ENCODE data around the gene RGL2.
"Not testable (repeated sequence)": the region's sequence is repeated elsewhere in the genome, so short reads cannot be mapped to it uniquely, and the experiment has no call there.

The RGL2 gene

GRCh38 chr6:33286946-33287914, 11.5 kb downstream of the RGL2 start:
- H3K36me3 ChIP-seq (ENCODE audit: insufficient read depth, low read length), result peaks cover 63% of the 10 kb centered on the region
- no peak overlapping the region for H3K27ac ChIP-seq (ENCODE audit: low read depth, low read length, poor library complexity, severe bottlenecking)
- no peak overlapping the region for H2AFZ ChIP-seq (ENCODE audit: low read length)
- no peaks in the 10 kb centered on the region for H3K9me2 ChIP-seq (ENCODE audit: low read depth, low read length)
- H3K4me2 ChIP-seq (ENCODE audit: low read length), result no peak overlapping the region
- H3K27me3 ChIP-seq (ENCODE audit: insufficient read depth, low read length), result no peaks in the 10 kb centered on the region
- no peak overlapping the region for H3K4me3 ChIP-seq (ENCODE audit: low read depth, low read length, poor library complexity, severe bottlenecking)
- H3F3A ChIP-seq (ENCODE audit: insufficient read depth, low read length), result no peaks in the 10 kb centered on the region; the same call in 1 of the 2 replicates
- H3K79me2 ChIP-seq (ENCODE audit: insufficient read depth, low read length), result peaks cover 17% of the 10 kb centered on the region
- H3K4me1 ChIP-seq (ENCODE audit: insufficient read depth, low read length, severe bottlenecking), result peaks cover 24% of the 10 kb centered on the region
- no peak for TF ChIP-seq EZH2 (IDR thresholded peaks at IDR 0.05; ENCODE audit: borderline replicate concordance, low read length)
- no peak for TF ChIP-seq CTCF (IDR thresholded peaks at IDR 0.05; ENCODE audit: low read length)
- no peaks in the 10 kb centered on the region for H3K9me3 ChIP-seq (ENCODE audit: low read length)
- H4K20me1 ChIP-seq (ENCODE audit: insufficient read depth, low read length), result no peaks in the 10 kb centered on the region
- no peak overlapping the region; the same call in 1 of the 2 replicates for H3K9ac ChIP-seq (ENCODE audit: low read length)

DNA sequence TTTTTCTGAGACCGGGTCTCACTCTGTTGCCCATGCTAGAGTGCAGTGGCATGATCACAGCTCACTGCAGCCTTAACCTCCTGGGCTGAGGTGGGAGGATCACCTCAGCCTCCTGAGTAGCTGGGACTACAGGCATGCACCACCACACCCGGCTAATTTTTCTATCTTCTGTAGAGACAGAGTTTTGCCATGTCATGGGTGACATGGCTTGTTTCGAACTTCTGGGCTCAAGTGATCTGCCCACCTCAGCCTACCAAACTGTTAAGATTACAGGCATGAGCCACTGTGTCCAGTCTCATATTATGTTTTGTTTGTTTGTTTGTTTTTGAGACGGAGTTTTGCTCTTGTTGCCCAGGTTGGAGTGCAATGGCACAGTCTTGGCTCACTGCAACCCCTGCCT, 13.5 kb downstream of the RGL2 start:
- H3K9ac ChIP-seq (ENCODE audit: low read length); H4K20me1 ChIP-seq (ENCODE audit: insufficient read depth, low read length): not testable (repeated sequence)
- H3K36me3 ChIP-seq (ENCODE audit: insufficient read depth, low read length), result peaks cover 59% of the 10 kb centered on the region

GRCh38 chr6:33280539-33280938, 18.2 kb downstream of the RGL2 start:
- Histone ChIP-seq H3K4me3 (ENCODE audit: low read depth, low read length, poor library complexity, severe bottlenecking) (no peak overlapping the region), H3K27ac (ENCODE audit: low read depth, low read length, poor library complexity, severe bottlenecking) (no peak overlapping the region), H2AFZ (ENCODE audit: low read length) (no peak overlapping the region), H3K79me2 (ENCODE audit: insufficient read depth, low read length) (no peaks in the 10 kb centered on the region), H3K9ac (ENCODE audit: low read length) (no peak overlapping the region), H3F3A (ENCODE audit: insufficient read depth, low read length) (no peaks in the 10 kb centered on the region; the same call in 1 of the 2 replicates), H3K36me3 (ENCODE audit: insufficient read depth, low read length) (peaks cover 70% of the 10 kb centered on the region), H3K9me3 (ENCODE audit: low read length) (no peaks in the 10 kb centered on the region), H3K4me1 (ENCODE audit: insufficient read depth, low read length, severe bottlenecking) (peaks cover 27% of the 10 kb centered on the region), H3K4me2 (ENCODE audit: low read length) (no peak overlapping the region), H3K27me3 (ENCODE audit: insufficient read depth, low read length) (no peaks in the 10 kb centered on the region), H3K9me2 (ENCODE audit: low read depth, low read length) (no peaks in the 10 kb centered on the region), H4K20me1 (ENCODE audit: insufficient read depth, low read length) (no peaks in the 10 kb centered on the region)
- no peak for TF ChIP-seq EZH2 (IDR thresholded peaks at IDR 0.05; ENCODE audit: borderline replicate concordance, low read length)
- TF ChIP-seq CTCF (IDR thresholded peaks at IDR 0.05; ENCODE audit: low read length), result no peak

More for the DNA sequence above, 13.5 kb downstream of the RGL2 start:
- not testable (repeated sequence) for H3K4me2 ChIP-seq (ENCODE audit: low read length); H3K9me3 ChIP-seq (ENCODE audit: low read length); H3K27ac ChIP-seq (ENCODE audit: low read depth, low read length, poor library complexity, severe bottlenecking); H3K9me2 ChIP-seq (ENCODE audit: low read depth, low read length); H3K4me3 ChIP-seq (ENCODE audit: low read depth, low read length, poor library complexity, severe bottlenecking); H3K27me3 ChIP-seq (ENCODE audit: insufficient read depth, low read length); H3F3A ChIP-seq (ENCODE audit: insufficient read depth, low read length); H2AFZ ChIP-seq (ENCODE audit: low read length)
- peaks cover 14% of the 10 kb centered on the region for H3K4me1 ChIP-seq (ENCODE audit: insufficient read depth, low read length, severe bottlenecking)
- H3K79me2 ChIP-seq (ENCODE audit: insufficient read depth, low read length), result peaks cover 12% of the 10 kb centered on the region

All from OCI-LY1 (cell line).